Uterus (tissue), 2 donors: ENCODE results near the gene TMEM175.

Experiments used
- POLR2A ChIP-seq, 2 donors: fragments of 450-650 bp; IDR thresholded peaks; one replicate each; pipeline ENCODE4 v1.6.1; 2016; ENCODE audit warnings: antibody characterized with exemption in 2 of 2, mild to moderate bottlenecking in 1 of 2, moderate library complexity in 1 of 2
- TF ChIP-seq, protein P1 (sequence below), 4 experiments: fragments of 200-600 bp in 2 of 4; fragments of 450-650 bp in 2 of 4; sonication (generic) in 2 of 4; IDR thresholded peaks; one replicate each; pipeline ENCODE4 v1.5.1; 2016 to 2019; ENCODE audit warnings: antibody characterized with exemption in 4 of 4, mild to moderate bottlenecking in 2 of 4, moderate library complexity in 1 of 4

DNA sequence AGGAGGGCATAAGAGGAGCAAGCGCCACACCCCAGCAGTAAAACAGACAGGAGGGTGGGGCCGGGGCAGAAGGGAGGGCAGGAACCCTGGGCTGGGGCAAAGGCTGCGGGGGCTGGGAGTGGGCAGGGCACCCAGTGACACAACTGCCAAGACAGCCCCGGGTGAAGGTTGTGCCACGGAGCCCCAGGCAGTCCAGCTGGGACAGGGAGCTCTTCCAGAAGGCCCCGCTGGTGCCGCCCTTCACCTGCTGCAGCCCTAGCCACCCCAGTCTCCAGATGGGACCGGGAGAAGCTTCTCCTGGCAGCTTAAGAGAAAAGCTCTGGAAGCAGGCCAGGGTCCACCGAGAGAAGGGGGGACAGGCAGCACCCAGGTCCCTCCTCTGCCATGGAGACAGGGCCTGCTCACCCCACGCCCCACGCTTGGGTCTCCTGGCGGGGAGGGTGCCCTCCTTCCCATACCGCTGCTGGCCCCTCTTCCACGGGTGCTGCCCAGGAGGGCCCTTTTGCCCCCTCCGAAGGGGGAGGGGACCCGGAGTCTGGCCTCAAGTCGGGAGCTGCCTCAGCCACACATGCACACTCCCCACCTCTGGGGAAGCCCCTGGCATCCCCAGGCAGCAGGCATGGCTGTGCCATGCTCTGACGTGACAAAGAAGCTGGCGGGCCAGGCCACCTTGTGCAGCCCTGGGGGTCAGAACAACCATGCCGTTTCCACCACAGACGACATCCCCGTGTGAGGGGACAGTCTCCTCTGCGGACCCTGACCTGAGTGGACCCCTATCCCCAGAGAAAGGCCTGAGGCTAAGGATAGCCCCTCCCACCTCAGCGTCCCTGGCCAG lies 39.6 kb downstream of the TMEM175 start:
- TF ChIP-seq, protein P1, sequence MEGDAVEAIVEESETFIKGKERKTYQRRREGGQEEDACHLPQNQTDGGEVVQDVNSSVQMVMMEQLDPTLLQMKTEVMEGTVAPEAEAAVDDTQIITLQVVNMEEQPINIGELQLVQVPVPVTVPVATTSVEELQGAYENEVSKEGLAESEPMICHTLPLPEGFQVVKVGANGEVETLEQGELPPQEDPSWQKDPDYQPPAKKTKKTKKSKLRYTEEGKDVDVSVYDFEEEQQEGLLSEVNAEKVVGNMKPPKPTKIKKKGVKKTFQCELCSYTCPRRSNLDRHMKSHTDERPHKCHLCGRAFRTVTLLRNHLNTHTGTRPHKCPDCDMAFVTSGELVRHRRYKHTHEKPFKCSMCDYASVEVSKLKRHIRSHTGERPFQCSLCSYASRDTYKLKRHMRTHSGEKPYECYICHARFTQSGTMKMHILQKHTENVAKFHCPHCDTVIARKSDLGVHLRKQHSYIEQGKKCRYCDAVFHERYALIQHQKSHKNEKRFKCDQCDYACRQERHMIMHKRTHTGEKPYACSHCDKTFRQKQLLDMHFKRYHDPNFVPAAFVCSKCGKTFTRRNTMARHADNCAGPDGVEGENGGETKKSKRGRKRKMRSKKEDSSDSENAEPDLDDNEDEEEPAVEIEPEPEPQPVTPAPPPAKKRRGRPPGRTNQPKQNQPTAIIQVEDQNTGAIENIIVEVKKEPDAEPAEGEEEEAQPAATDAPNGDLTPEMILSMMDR (IDR thresholded peaks at IDR 0.05): no peak
- TF ChIP-seq POLR2A (IDR thresholded peaks at IDR 0.05): no peak
